Non-pigmented ciliary epithelial cell (primary cell): ENCODE data around the gene VAV3.

Experiments used
- DNase-seq: peaks from one replicate; pipeline ENCODE4 v3.0.0-alpha.2; 2010; ENCODE audit warnings: low read depth

VAV3 gene

DNA sequence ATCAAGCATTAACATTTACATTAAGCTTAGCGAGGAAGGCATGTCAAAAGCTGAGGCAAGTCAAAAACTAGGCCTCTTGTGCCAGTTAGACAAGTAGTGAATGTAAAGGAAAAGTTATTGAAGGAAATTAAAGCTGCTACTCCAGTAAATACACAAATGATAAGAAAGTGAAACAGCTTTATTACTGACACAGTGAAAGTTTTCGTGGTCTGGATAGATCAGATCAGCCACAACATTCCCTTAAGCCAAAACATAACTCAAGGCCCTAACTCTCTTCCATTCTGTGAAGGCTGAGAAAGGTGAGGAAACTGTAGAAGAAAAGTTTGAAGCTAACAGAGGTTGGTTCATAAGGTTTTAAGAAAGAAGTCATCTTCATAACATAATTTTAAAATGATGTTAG lies 131.9 kb downstream of the VAV3 start:
- DNase-seq: no peak

DNA sequence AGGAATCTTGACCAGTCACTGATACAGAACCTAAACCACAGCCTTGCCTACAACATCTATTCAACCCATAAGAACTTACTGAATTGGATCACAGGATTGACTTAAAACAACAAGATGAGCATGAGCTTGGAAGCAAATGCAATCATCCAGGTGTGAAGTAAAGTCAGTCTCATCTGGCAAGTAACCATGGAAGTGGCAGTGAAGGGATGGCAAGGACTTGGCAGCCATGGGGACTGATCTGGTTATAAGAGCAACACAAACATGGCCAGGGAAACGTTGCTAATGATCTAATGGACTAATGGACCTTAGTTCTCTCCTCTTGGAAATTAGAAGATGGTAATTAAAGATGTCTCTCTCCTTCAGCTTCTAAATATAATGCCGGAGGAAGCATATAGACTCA lies 133.1 kb downstream of the VAV3 start:
- DNase-seq: no peak

GRCh38 chr1:107830526-107830925 lies 134.5 kb downstream of the VAV3 start:
- no peak for DNase-seq

GRCh38 chr1:107830075-107830474 lies 134.9 kb downstream of the VAV3 start:
- DNase-seq: no peak

GRCh38 chr1:107829036-107829770 lies 135.8 kb downstream of the VAV3 start:
- DNase-seq: no peak

DNA sequence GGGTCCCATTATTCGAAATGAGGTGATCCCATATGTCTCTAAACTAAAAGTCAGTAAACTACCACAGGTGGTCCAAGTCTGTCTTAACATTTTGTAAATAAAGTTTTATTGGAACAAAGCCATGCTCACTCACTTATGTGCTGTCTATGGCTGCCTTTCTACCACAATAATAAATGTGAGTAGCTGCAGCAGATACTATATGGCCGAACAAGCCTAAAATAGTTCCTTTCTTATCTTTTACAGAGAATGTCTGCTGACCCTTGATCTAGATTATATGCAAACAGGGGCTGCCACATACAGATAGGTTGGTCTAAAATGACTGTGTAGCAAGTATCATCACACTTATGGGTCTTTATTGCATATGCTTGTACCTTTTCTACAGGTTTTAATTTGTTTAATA lies 140.0 kb downstream of the VAV3 start:
- no peak for DNase-seq

- DNase-seq: no peak
Observed at GRCh38 chr1:107821340-107821739, 143.6 kb downstream of the VAV3 start.

GRCh38 chr1:107820801-107821200 lies 144.2 kb downstream of the VAV3 start:
- DNase-seq: no peak

GRCh38 chr1:107817935-107818334 lies 147.0 kb downstream of the VAV3 start:
- DNase-seq: no peak

- DNase-seq: no peak
Observed at GRCh38 chr1:107817206-107817605, 147.8 kb downstream of the VAV3 start.

DNA sequence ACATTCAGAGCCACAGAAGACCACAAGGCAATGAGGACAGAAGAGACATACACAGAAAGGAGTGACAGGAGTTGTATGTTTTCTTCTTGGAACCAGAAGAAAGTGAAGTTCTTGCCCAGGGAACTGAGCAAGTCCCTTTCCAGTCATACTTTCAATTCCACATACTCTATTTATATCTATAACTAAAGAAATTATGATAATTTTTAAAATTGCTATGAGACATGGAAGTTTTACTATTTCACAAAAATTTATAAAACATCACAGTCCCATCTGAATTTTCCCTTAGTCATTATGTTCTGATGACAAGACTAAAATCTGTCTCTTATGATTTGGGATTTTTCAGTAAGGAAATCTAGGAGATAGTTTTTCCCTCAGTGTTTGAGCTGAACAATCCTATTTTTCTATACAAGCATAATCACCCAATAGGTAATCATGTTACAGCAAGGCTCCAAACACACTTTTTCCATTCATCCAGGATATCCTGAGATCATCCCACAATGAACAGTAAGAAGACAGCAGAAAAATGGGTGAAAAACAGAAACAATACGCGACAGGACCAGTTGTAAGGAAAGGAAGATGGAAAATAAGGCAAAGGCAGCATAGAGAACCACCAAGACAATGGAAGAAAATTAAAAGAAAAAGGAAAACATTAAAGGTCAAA lies 154.6 kb downstream of the VAV3 start:
- no peak for DNase-seq

GRCh38 chr1:107807855-107808254 lies 157.1 kb downstream of the VAV3 start:
- no peak for DNase-seq

- no peak for DNase-seq
Observed at GRCh38 chr1:107807405-107807804, 157.6 kb downstream of the VAV3 start.

- no peak for DNase-seq
Observed at GRCh38 chr1:107806902-107807301, 158.1 kb downstream of the VAV3 start.

- no peak for DNase-seq
Observed at GRCh38 chr1:107804741-107805140, 160.2 kb downstream of the VAV3 start.

DNA sequence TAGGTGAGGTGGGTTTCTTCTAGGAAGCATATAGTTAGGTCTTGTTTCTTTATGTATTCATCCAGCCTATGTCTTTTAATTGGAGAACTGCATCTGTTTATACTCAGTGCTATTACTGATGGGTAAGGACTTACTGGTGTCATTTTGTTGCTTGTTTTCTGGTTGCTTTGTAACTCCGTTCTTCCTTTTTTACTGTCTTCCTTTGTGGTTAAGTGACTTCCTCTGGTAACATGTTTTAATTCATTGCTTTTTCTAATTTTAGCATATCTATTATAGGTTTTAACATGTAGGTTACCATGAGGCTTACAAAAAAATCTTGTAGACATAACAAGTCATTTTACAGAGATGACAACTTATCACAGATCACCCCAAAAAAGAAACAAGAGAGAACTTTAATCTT lies 160.8 kb downstream of the VAV3 start:
- no peak for DNase-seq

DNA sequence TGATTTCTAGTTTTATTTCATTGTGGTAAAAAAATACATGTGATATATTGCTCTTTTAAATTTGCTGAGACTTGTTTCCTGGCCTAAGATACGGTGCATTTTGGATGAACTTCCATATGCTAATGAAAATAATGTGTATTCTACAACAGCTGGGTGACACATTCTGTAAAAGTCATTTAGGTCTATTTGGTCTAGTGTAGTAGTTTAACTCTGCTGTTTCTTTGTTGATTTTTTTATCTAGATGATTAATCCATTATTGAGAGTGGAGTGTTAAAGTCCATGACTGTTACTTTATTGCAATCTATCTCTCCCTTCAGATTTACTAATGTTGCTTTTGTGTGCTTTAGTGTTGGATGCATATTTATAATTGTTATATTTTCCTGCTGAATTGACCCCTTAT lies 161.4 kb downstream of the VAV3 start:
- no peak for DNase-seq

DNA sequence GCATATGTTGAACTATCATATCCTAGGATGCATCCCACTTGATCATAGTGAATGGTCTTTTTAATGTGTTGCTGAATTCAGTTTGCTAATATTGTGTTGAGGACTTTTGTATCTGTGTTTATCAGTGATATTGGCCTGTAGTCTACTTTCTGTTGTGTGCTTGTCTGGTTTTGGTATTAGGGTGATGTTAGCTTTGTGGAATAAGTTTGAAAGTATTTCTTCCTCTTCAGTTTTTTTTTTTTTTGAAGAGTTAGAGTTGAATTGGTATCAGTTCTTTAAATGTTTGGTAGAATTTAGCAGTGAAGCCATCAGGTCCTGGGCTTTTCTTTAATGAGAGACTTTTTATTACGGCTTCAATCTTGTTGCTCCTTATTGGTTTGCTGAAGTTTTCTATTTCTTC lies 162.3 kb downstream of the VAV3 start:
- DNase-seq: no peak

- DNase-seq: no peak
Observed at GRCh38 chr1:107795994-107796393, 169.0 kb downstream of the VAV3 start.

- no peak for DNase-seq
Observed at GRCh38 chr1:107795441-107795840, 169.5 kb downstream of the VAV3 start.

DNA sequence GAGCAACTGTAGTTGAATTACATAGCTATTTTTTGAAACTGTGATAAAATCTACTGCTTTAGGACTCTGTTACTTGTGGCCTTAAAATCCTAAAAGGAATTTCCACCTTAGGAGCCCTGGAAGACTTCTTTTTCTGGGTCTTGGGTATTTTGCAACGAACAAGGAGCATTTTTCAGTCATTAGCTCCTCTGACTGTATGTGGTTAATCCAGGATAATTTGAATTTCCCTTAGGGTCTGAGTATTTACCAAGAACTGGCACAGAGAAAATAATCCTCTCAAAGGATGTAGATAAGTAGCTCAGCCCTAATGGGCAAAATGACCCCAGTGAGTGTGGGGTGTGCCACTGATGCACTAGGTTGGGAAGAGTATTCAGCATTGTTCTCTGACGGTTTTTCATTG lies 170.4 kb downstream of the VAV3 start:
- no peak for DNase-seq

DNA sequence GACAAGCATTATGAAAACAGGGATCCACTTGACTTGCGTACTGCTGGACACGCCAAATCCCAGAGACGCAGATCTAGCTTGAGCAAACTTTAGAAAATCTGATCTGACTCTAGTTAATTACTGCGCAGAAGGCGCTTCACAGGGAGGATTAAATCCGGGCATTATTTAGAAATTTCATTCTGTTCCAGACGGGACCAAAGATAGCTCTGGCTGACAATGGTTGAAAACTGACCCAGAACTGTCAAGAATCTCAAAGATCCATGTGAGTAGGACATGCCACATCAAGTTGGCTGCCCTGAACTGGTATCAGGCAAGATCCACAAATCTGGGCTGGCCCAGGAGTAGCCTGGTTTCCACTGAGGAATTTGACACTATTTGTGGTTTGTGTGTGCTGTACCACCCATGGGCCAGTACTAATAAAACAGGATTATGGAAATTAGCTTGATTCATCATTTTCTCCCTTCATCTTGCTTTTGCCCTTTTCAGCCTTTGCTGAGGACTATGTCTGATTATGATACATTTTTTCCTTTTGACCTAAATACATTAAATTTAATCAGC lies 171.0 kb downstream of the VAV3 start:
- DNase-seq: no peak

DNA sequence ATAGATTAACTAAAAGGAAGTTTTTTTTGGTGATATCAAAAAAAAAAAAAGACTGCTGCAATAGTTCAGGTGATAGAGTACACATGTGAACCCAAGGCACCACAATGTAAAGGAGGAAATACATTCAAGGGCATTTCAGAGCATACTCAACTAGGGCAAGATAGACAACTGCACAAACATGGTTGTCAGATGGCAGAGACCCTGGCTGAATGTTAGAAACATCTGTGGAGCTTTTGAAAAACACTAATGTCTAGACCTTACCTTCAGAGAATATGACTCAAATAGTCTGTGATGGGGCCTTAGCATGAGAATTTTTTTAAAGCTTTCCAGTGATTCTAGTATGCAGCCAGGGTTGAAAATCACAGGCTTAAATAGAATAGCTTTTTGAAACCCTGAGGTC lies 173.6 kb downstream of the VAV3 start:
- DNase-seq: no peak
